Measurements from ENCODE around the gene CTRL. TPM values are rescaled to one million over a fixed set of nuclear protein-coding genes. Genes with fewer than 3 reads are reported as not detected.

The CTRL gene
- total and polyA plus RNA-seq, 12 donors = 0.39 to 2.0 (median 0.84) TPM

- peak in 1 of 2 donors; percentile 24 for DNase-seq
- peak overlapping the region; percentile 94 to 100 (median 100) for H3K27ac ChIP-seq
- no peaks in the 10 kb centered on the region for H3K27me3 ChIP-seq
- no peaks in the 10 kb centered on the region for H3K9me3 ChIP-seq
- peaks cover 0 to 26% (median 4%) of the 10 kb centered on the region in 9 donors for H3K36me3 ChIP-seq
- no peak for TF ChIP-seq CTCF (IDR thresholded peaks at IDR 0.05)
- ATAC-seq = no peak
- peaks cover 43 to 64% (median 50%) of the 10 kb centered on the region in 9 donors for H3K4me1 ChIP-seq
- peak overlapping the region; percentile 63 to 100 (median 94) for H3K4me3 ChIP-seq
- intact Hi-C loops (cut with DNase I) = loop anchor here in 1 of 10 donors (2.0 kb wide), 1 partner anchor 31 kb away; the partner anchor contains the start of gene PSMB10
- WGBS, 2 donors = 3 to 4% methylated on average over 18 of the region's 18 CpGs
Measured at GRCh38 chr16:67967183-67967957, 35.7 kb upstream of the CTRL start.

DNA sequence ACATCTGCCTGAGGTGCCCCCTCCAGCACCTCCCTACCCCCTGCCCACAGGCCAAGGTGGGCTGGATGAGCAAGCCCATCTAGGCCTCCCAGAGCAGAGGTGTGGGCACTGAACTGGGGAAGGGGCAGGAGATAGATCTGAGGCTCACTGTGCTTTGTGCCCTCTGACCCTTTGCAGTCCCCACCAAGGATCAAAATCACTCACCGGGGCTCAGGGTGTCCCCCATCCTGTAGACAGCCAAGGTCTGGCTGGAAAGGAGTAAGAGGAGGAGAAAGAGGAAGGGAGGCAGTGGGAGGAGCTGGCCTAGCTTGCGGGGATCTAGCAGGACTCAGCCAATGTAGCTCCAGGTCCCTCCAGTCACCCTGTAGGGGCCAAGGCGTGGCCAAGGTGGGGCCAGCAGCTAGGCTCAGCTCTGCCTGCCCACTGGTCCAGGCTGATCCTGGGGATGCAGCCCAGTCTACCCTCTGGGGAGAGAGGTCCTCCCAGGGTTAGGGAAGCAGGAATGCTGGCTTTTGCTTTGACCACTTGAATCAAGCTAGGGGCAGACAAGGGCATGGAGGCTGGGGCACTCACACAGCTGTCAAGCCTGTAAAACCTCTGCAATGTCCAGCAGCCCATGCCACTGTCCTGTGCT lies 35.0 kb upstream of the CTRL start:
- TF ChIP-seq CTCF (IDR thresholded peaks at IDR 0.05) = no peak
- intact Hi-C loops (cut with DNase I) = loop anchor here in 1 of 10 donors (2.0 kb wide), 1 partner anchor 30 kb away; the partner anchor contains the start of gene PSMB10
- ATAC-seq (peak in 5 of 8 donors; percentile 11 to 32 (median 11)), DNase-seq (peak; percentile 37 to 53)
- 30 to 34% methylated on average over 3 of the region's 3 CpGs for WGBS, 2 donors
- H3K4me1 ChIP-seq = peaks cover 50 to 71% (median 58%) of the 10 kb centered on the region in 9 donors
- H3K27me3 ChIP-seq = no peaks in the 10 kb centered on the region
- H3K9me3 ChIP-seq = no peaks in the 10 kb centered on the region
- H3K36me3 ChIP-seq = peaks cover 0 to 33% (median 11%) of the 10 kb centered on the region in 9 donors
- peak overlapping the region; percentile 63 to 100 (median 94) for H3K4me3 ChIP-seq
- peak overlapping the region; percentile 48 to 100 (median 100) for H3K27ac ChIP-seq

GRCh38 chr16:67965668-67966548 lies 34.2 kb upstream of the CTRL start:
- intact Hi-C loops (cut with DNase I) = loop anchor here in 1 of 10 donors (2.0 kb wide), 1 partner anchor 29 kb away; the partner anchor contains the start of gene PSMB10
- ATAC-seq = peak in 2 of 8 donors; percentile 7 to 13
- no peaks in the 10 kb centered on the region for H3K9me3 ChIP-seq
- H3K27ac ChIP-seq = peak overlapping the region; percentile 48 to 100 (median 100)
- H3K4me1 ChIP-seq = peaks cover 57 to 79% (median 65%) of the 10 kb centered on the region in 9 donors
- peaks cover 0 to 40% (median 19%) of the 10 kb centered on the region in 9 donors for H3K36me3 ChIP-seq
- no peak for TF ChIP-seq CTCF (IDR thresholded peaks at IDR 0.05)
- no peak for DNase-seq
- 36% methylated on average over 11 of the region's 11 CpGs for WGBS, 2 donors
- no peaks in the 10 kb centered on the region for H3K27me3 ChIP-seq
- H3K4me3 ChIP-seq = peak overlapping the region in 9 of 10 donors; percentile 63 to 100 (median 95)

Measured in heart right ventricle (tissue), 16 donors.